IMR-90 (cell line): ENCODE data around the gene ITPK1. TPM values are rescaled to one million over a fixed set of nuclear protein-coding genes. Genes with fewer than 3 reads are reported as not detected.

Experiments used
- ATAC-seq: fragments of 200-7000 bp; cut with Tn5 transposase; 2 replicates; pipeline ENCODE4 v1.9.1; 2020; ENCODE audit warnings: low read depth, mild to moderate bottlenecking, moderate library complexity
- BruUV-seq: library from RNA; stranded (reverse); fragments of 400-500 nt; replicated peaks from 2 replicates; lab custom pipeline; 2021; lab: Mats Ljungman, UMichigan
- CTCF ChIA-PET: fragments of 300-600 bp; formaldehyde crosslinking; extraction: SDS; loops from one replicate; lab custom pipeline; 2021; ENCODE audit warnings: antibody characterized with exemption; lab: Yijun Ruan, JAX
- POLR2A ChIA-PET: fragments of 300-600 bp; sonication (Branson Sonifier 250); formaldehyde crosslinking; loops from one replicate; lab custom pipeline; 2022; ENCODE audit warnings: antibody characterized with exemption; ENCODE audit not compliant: unreplicated experiment; lab: Charles Lee
- DNase-seq: peaks from one replicate; pipeline ENCODE4 v3.0.0; 2013
- H2AFZ ChIP-seq: replicated peaks from 2 replicates; pipeline ENCODE3; 2013; ENCODE audit warnings: low read length, mild to moderate bottlenecking; ENCODE audit not compliant: poor library complexity
- H2AK5ac ChIP-seq: 2 replicates; pipeline ENCODE4 v1.6.1; 2013; ENCODE audit warnings: low read depth, low read length, inconsistent platforms
- H2AK9ac ChIP-seq: replicated peaks from 2 replicates; pipeline ENCODE3; 2013; ENCODE audit warnings: mild to moderate bottlenecking, low read depth, low read length, moderate library complexity; ENCODE audit not compliant: poor library complexity
- H2BK120ac ChIP-seq: 2 replicates; pipeline ENCODE4 v1.6.1; 2013; ENCODE audit warnings: low read depth, low read length, inconsistent platforms
- H2BK15ac ChIP-seq: 3 replicates; pipeline ENCODE4 v1.6.1; 2013; ENCODE audit warnings: low read depth, low read length, inconsistent platforms
- H2BK20ac ChIP-seq: 2 replicates; pipeline ENCODE4 v1.6.1; 2013; ENCODE audit warnings: low read depth, mild to moderate bottlenecking, inconsistent platforms, low read length, moderate library complexity
- H2BK5ac ChIP-seq: 2 replicates; pipeline ENCODE4 v1.6.1; 2013; ENCODE audit warnings: mild to moderate bottlenecking, low read depth, low read length, inconsistent platforms; ENCODE audit not compliant: poor library complexity, severe bottlenecking
- H3K14ac ChIP-seq: replicated peaks from 2 replicates; pipeline ENCODE4 v1.6.1; 2013; ENCODE audit warnings: low read depth, low read length, inconsistent platforms
- H3K18ac ChIP-seq: 2 replicates; pipeline ENCODE4 v1.6.1; 2013; ENCODE audit warnings: low read depth, low read length, control low read depth
- H3K23ac ChIP-seq: 2 replicates; pipeline ENCODE4 v1.6.1; 2013; ENCODE audit warnings: low read depth, low read length, inconsistent platforms
- H3K27ac ChIP-seq: 2 replicates; pipeline ENCODE4 v1.5.1; 2013; ENCODE audit warnings: mild to moderate bottlenecking, control low read depth, low read length; ENCODE audit not compliant: insufficient read depth
- H3K27me3 ChIP-seq: 2 replicates; pipeline ENCODE4 v1.6.1; 2013; ENCODE audit warnings: low read length; ENCODE audit not compliant: control insufficient read depth, insufficient read depth
- H3K36me3 ChIP-seq: 2 replicates; pipeline ENCODE4 v1.6.1; 2013; ENCODE audit warnings: low read length, mixed read lengths; ENCODE audit not compliant: control insufficient read depth, insufficient read depth
- H3K4ac ChIP-seq: 2 replicates; pipeline ENCODE4 v1.6.1; 2013; ENCODE audit warnings: low read depth, low read length, inconsistent platforms
- H3K4me1 ChIP-seq: 2 replicates; pipeline ENCODE4 v1.6.1; 2013; ENCODE audit warnings: low read length, mixed read lengths; ENCODE audit not compliant: control insufficient read depth, insufficient read depth
- H3K4me2 ChIP-seq: 2 replicates; pipeline ENCODE4 v1.6.1; 2013; ENCODE audit warnings: low read depth, mild to moderate bottlenecking, control low read depth, low read length, moderate library complexity
- H3K4me3 ChIP-seq: 2 replicates; pipeline ENCODE4 v1.5.1; 2013; ENCODE audit warnings: low read depth, mild to moderate bottlenecking, control low read depth, low read length, moderate library complexity; ENCODE audit not compliant: insufficient read depth
- H3K56ac ChIP-seq: 2 replicates; pipeline ENCODE4 v1.6.1; 2013; ENCODE audit warnings: low read length, inconsistent platforms; ENCODE audit not compliant: insufficient read depth; ENCODE audit errors: extremely low read depth
- H3K79me1 ChIP-seq, 2 experiments: 2 replicates each; pipeline ENCODE4 v1.6.1; 2013; ENCODE audit warnings: low read length in 2 of 2, inconsistent platforms in 1 of 2, low read depth in 1 of 2
- H3K9ac ChIP-seq: 2 replicates; pipeline ENCODE4 v1.6.1; 2013; ENCODE audit warnings: low read depth, low read length, control low read depth
- H3K9me1 ChIP-seq: 2 replicates; pipeline ENCODE4 v1.6.1; 2013; ENCODE audit warnings: low read length, inconsistent platforms; ENCODE audit not compliant: insufficient read depth
- H3K9me3 ChIP-seq: 2 replicates; pipeline ENCODE4 v1.6.1; 2013; ENCODE audit warnings: low read length; ENCODE audit not compliant: control insufficient read depth, insufficient read depth
- H4K20me1 ChIP-seq: 2 replicates; pipeline ENCODE4 v1.6.1; 2013; ENCODE audit warnings: low read length, inconsistent platforms; ENCODE audit not compliant: insufficient read depth
- H4K5ac ChIP-seq: 2 replicates; pipeline ENCODE4 v1.6.1; 2013; ENCODE audit warnings: mild to moderate bottlenecking, low read depth, low read length, control low read depth
- H4K8ac ChIP-seq, 2 experiments: 2 replicates each; pipeline ENCODE4 v1.6.1; 2013; ENCODE audit warnings: low read depth in 2 of 2, low read length in 2 of 2, control low read depth in 1 of 2, inconsistent platforms in 1 of 2
- H4K91ac ChIP-seq: 2 replicates; pipeline ENCODE4 v1.6.1; 2013; ENCODE audit warnings: low read depth, low read length, inconsistent platforms; ENCODE audit not compliant: insufficient read depth
- POLR2A ChIP-seq: IDR thresholded peaks from 2 replicates; pipeline ENCODE4 v1.6.1; 2012; ENCODE audit warnings: mild to moderate bottlenecking, low read depth, low read length
- RAD21 ChIP-seq: IDR thresholded peaks from 2 replicates; pipeline ENCODE4 v1.6.1; 2012; ENCODE audit warnings: low read length, improper control_type of control experiment
- WGBS, 2 experiments: methylation state at CpG; one replicate each; pipeline versions ENCODE4 v1.1.5 to v1.1.7; 2013; ENCODE audit warnings: missing lambda C conversion rate in 2 of 2; ENCODE audit not compliant: insufficient read length in 1 of 2; ENCODE audit errors: extremely low coverage in 2 of 2; 5-methylcytosine and 5-hydroxymethylcytosine counted together
- dilution Hi-C: fragments of 300-500 bp; cut with HindIII; formaldehyde crosslinking; loops from one replicate; pipeline ENCODE4 v1.14.3; 2018; ENCODE audit warnings: low sequenced_read_pairs; ENCODE audit not compliant: unreplicated experiment
- in situ Hi-C: fragments of 300-500 bp; cut with MboI; formaldehyde crosslinking; loops from 3 replicates; pipeline ENCODE4 v1.14.3; 2019; ENCODE audit warnings: low sequenced_read_pairs, inconsistent platforms, mixed read lengths
- intact Hi-C: fragments of 100-400 bp; cut with micrococcal nuclease; formaldehyde crosslinking; loops from 2 replicates; pipeline ENCODE4 v1.10.0; 2022
- polyA plus RNA-seq, 3 experiments: library from polyadenylated mRNA; depleted of rRNA; stranded (reverse); fragments of >200 nt; gene quantifications; 2 replicates each; pipeline ENCODE4 v1.2.3, GENCODE V29; 2012; ENCODE audit warnings: low replicate concordance in 1 of 3
- total RNA-seq: library from RNA; depleted of rRNA; stranded (reverse); fragments of >200 nt; gene quantifications from 2 replicates; pipeline ENCODE4 v1.2.3, GENCODE V29; 2012
- TF ChIP-seq, protein P1 (sequence below): fragments of 150-350 bp; IDR thresholded peaks from 2 replicates; pipeline ENCODE4 v1.6.1; 2016; ENCODE audit warnings: low read depth, mild to moderate bottlenecking, low read length, moderate library complexity, borderline replicate concordance

The ITPK1 gene
- total and polyA plus RNA-seq, 2 of the 4 experiments (the other 2 are of a cell fraction): 21.7 to 26.9 TPM

DNA sequence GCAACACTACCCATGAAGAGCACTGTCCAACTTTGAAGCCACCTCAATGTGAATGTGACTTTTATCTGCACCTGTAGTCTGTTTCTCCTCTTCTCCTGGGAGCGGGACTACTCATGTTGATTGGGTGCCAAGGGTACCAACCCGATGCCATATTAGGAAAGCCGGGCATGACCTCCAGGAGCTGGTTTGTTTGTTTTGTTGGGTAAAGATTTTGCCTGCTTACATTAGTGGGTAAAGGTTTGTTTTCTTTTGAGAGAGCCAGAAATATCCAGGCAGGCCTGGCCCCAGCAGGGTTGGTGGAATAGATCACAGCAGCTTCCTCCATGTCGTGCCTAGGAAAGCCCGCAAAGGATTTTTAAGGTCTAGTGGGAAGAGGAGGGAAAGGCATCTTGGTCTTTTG lies 19.7 kb upstream of the ITPK1 start:
- Histone ChIP-seq H2BK20ac (no peak overlapping the region), H4K5ac (no peak overlapping the region), H2BK5ac (no peak overlapping the region), H2AK9ac (no peak overlapping the region), H3K27ac (no peak overlapping the region), H3K9ac (no peak overlapping the region), H3K9me1 (no peaks in the 10 kb centered on the region), H4K91ac (no peak overlapping the region), H3K14ac (no peak overlapping the region), H4K20me1 (no peaks in the 10 kb centered on the region), H3K79me1 (no peaks in the 10 kb centered on the region), H3K27me3 (peaks cover 7% of the 10 kb centered on the region), H2BK120ac (no peak overlapping the region), H3K56ac (no peak overlapping the region), H3K4ac (no peak overlapping the region), H3K36me3 (no peaks in the 10 kb centered on the region), H3K23ac (no peak overlapping the region), H2BK15ac (no peak overlapping the region), H3K4me3 (no peak overlapping the region), H2AFZ (no peak overlapping the region), H3K4me2 (no peak overlapping the region), H4K8ac (no peak overlapping the region), H3K4me1 (no peaks in the 10 kb centered on the region), H3K18ac (no peak overlapping the region), H3K9me3 (no peaks in the 10 kb centered on the region), H2AK5ac (no peak overlapping the region)
- TF ChIP-seq, protein P1, sequence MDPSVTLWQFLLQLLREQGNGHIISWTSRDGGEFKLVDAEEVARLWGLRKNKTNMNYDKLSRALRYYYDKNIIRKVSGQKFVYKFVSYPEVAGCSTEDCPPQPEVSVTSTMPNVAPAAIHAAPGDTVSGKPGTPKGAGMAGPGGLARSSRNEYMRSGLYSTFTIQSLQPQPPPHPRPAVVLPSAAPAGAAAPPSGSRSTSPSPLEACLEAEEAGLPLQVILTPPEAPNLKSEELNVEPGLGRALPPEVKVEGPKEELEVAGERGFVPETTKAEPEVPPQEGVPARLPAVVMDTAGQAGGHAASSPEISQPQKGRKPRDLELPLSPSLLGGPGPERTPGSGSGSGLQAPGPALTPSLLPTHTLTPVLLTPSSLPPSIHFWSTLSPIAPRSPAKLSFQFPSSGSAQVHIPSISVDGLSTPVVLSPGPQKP: no peak
- TF ChIP-seq RAD21 (no peak), POLR2A (no peak)
- ATAC-seq (no peak), DNase-seq (no peak)
- intact Hi-C loops: loop anchor here (10.0 kb wide), 1 partner anchor 301 kb away; no protein-coding TSS in a partner anchor
- BruUV-seq: no TSS peak
- dilution Hi-C loops: no loop called here
- 88% methylated on average over 1 of the region's 5 CpGs; no CpG with 5 or more reads in 1 of the 2 experiments for WGBS, 2 experiments
- in situ Hi-C loops: loop anchor here (5.0 kb wide), 1 partner anchor 183 kb away; no protein-coding TSS in a partner anchor
- ChIA-PET CTCF (interaction anchor here (0.7 to 1.0 kb wide), 2 partner anchors 20 to 23 kb away, joined by 3 read pairs; partner anchors contain the start of gene ITPK1), POLR2A (no interaction called here)
